Measurements from ENCODE around the gene IDNK.

The IDNK gene

GRCh38 chr9:83622939-83623678 lies at the start of gene IDNK:
IDNK (plus strand) TSS chr9:83623143; CDS start chr9:83623172, 29 bp downstream.
- no peak for DNase-seq (ENCODE audit: low read depth)
- peak within 1 kb of the TSS; percentile 64 for H3K4me3 ChIP-seq (ENCODE audit: low read length)
- TF ChIP-seq CTCF (conservative IDR thresholded peaks at IDR 0.05; ENCODE audit: low read depth, low read length): no peak

- no peak overlapping the region for H3K4me3 ChIP-seq (ENCODE audit: low read length)
- no peak for DNase-seq (ENCODE audit: low read depth)
- no peak for TF ChIP-seq CTCF (conservative IDR thresholded peaks at IDR 0.05; ENCODE audit: low read depth, low read length)
Measured at GRCh38 chr9:83574482-83574881, 48.5 kb upstream of the IDNK start.

- no peak overlapping the region for H3K4me3 ChIP-seq (ENCODE audit: low read length)
- TF ChIP-seq CTCF (conservative IDR thresholded peaks at IDR 0.05; ENCODE audit: low read depth, low read length): no peak
- DNase-seq (ENCODE audit: low read depth): peak; percentile 40
Measured at GRCh38 chr9:83582029-83582428, 40.9 kb upstream of the IDNK start.

GRCh38 chr9:83583151-83584014 lies 39.6 kb upstream of the IDNK start:
- TF ChIP-seq CTCF (conservative IDR thresholded peaks at IDR 0.05; ENCODE audit: low read depth, low read length): peak; percentile 89
- DNase-seq (ENCODE audit: low read depth): no peak

GRCh38 chr9:83584995-83585394 lies 37.9 kb upstream of the IDNK start:
- H3K4me3 ChIP-seq (ENCODE audit: low read length): no peak overlapping the region
- no peak for TF ChIP-seq CTCF (conservative IDR thresholded peaks at IDR 0.05; ENCODE audit: low read depth, low read length)
- no peak for DNase-seq (ENCODE audit: low read depth)

More at GRCh38 chr9:83583151-83584014, 39.6 kb upstream of the IDNK start:
- H3K4me3 ChIP-seq (ENCODE audit: low read length): no peak overlapping the region

GRCh38 chr9:83588256-83588655 lies 34.7 kb upstream of the IDNK start:
- H3K4me3 ChIP-seq (ENCODE audit: low read length): no peak overlapping the region
- no peak for DNase-seq (ENCODE audit: low read depth)
- TF ChIP-seq CTCF (conservative IDR thresholded peaks at IDR 0.05; ENCODE audit: low read depth, low read length): no peak
